Keratinocyte (primary cell): ENCODE measurements around the gene C7orf57. TPM values are rescaled to one million over a fixed set of nuclear protein-coding genes. Genes with fewer than 3 reads are reported as not detected.

ENCODE experiments used
- DNase-seq: peaks from one replicate; pipeline ENCODE4 v3.0.0-alpha.2; 2011; ENCODE audit warnings: low read depth, missing footprints, low spot score
- FAIRE-seq: peaks from 2 replicates; lab custom pipeline; 2011; peaks lifted over from hg19 to GRCh38; lab: Jason Lieb, UNC
- H2AFZ ChIP-seq: 2 replicates; pipeline ENCODE4 v1.6.0; 2012; ENCODE audit warnings: low read length, control low read depth, inconsistent platforms; ENCODE audit not compliant: control insufficient read depth
- H3K27ac ChIP-seq: 2 replicates; pipeline ENCODE4 v1.5.1; 2011; ENCODE audit warnings: low read length; ENCODE audit not compliant: control insufficient read depth, insufficient read depth
- H3K27me3 ChIP-seq: 3 replicates; pipeline ENCODE4 v1.6.0; 2011; ENCODE audit warnings: low read length; ENCODE audit not compliant: control insufficient read depth, insufficient read depth; ENCODE audit errors: extremely low read depth
- H3K36me3 ChIP-seq, 2 experiments: 2 replicates in 1 of 2; 3 replicates in 1 of 2; pipeline ENCODE4 v1.5.1; 2011; ENCODE audit warnings: low read length in 2 of 2, mild to moderate bottlenecking in 1 of 2; ENCODE audit not compliant: control insufficient read depth in 2 of 2, insufficient read depth in 2 of 2; ENCODE audit errors: extremely low read depth in 1 of 2
- H3K4me1 ChIP-seq: 3 replicates; pipeline ENCODE4 v1.5.1; 2011; ENCODE audit warnings: low read length; ENCODE audit not compliant: control insufficient read depth, insufficient read depth; ENCODE audit errors: extremely low read depth
- H3K4me2 ChIP-seq: 3 replicates; pipeline ENCODE4 v1.6.0; 2011; ENCODE audit warnings: low read depth, low read length; ENCODE audit not compliant: control insufficient read depth, insufficient read depth; ENCODE audit errors: extremely low read depth
- H3K4me3 ChIP-seq, 3 experiments: fragments of 200-600 bp in 1 of 3; sonication (generic) in 1 of 3; 2 replicates in 2 of 3; 3 replicates in 1 of 3; pipeline ENCODE4 v1.5.1; 2011 to 2016; ENCODE audit warnings: low read length in 3 of 3, mild to moderate bottlenecking in 3 of 3, control low read depth in 2 of 3, inconsistent platforms in 1 of 3, low read depth in 1 of 3, mixed read lengths in 1 of 3, mixed run types in 1 of 3, moderate library complexity in 1 of 3; ENCODE audit not compliant: control insufficient read depth in 2 of 3, insufficient read depth in 2 of 3; ENCODE audit errors: extremely low read depth in 1 of 3
- H3K79me2 ChIP-seq: 2 replicates; pipeline ENCODE4 v1.6.0; 2012; ENCODE audit warnings: low read length; ENCODE audit not compliant: control insufficient read depth, insufficient read depth
- H3K9ac ChIP-seq: 3 replicates; pipeline ENCODE4 v1.6.0; 2011; ENCODE audit warnings: low read length; ENCODE audit not compliant: control insufficient read depth, insufficient read depth; ENCODE audit errors: extremely low read depth
- H3K9me1 ChIP-seq: 3 replicates; pipeline ENCODE4 v1.6.0; 2011; ENCODE audit warnings: low read length; ENCODE audit not compliant: control insufficient read depth, insufficient read depth; ENCODE audit errors: extremely low read depth
- H3K9me3 ChIP-seq: 2 replicates; pipeline ENCODE4 v1.5.1; 2012; ENCODE audit warnings: low read depth, low read length; ENCODE audit not compliant: control insufficient read depth
- H4K20me1 ChIP-seq: 3 replicates; pipeline ENCODE4 v1.6.0; 2011; ENCODE audit warnings: low read length; ENCODE audit not compliant: control insufficient read depth, insufficient read depth; ENCODE audit errors: extremely low read depth
- EZH2 ChIP-seq: IDR thresholded peaks from one replicate; pipeline ENCODE4 v1.6.1; 2012; ENCODE audit warnings: inconsistent platforms, mild to moderate bottlenecking, low read length, moderate library complexity
- dilution Hi-C: fragments of 300-500 bp; cut with MboI; formaldehyde crosslinking; loops from one replicate; pipeline ENCODE4 v1.7.0; 2020; ENCODE audit warnings: low sequenced_read_pairs; ENCODE audit not compliant: extremely low pct_ligation_motif_present
- polyA plus RNA-seq, 5 experiments: library from polyadenylated mRNA; depleted of rRNA in 3 of 5; stranded (reverse) in 3 of 5; stranded (forward) in 1 of 5; unstranded in 1 of 5; fragments of >200 nt; gene quantifications; 1 replicate in 1 of 5; 2 replicates in 3 of 5; 3 replicates in 1 of 5; pipeline versions ENCODE4 v1.2.1 to v1.2.3, GENCODE V29; 2011 to 2012; ENCODE audit warnings: missing spikeins in 2 of 5, low read depth in 1 of 5, low replicate concordance in 1 of 5
- TF ChIP-seq, protein P1 (sequence below), 3 experiments: IDR thresholded peaks in 1 of 3; conservative IDR thresholded peaks in 1 of 3; optimal IDR thresholded peaks in 1 of 3; 2 replicates in 2 of 3; 3 replicates in 1 of 3; pipeline versions ENCODE3 to v1.5.1; 2011; ENCODE audit warnings: low read length in 3 of 3, mild to moderate bottlenecking in 3 of 3, moderate library complexity in 2 of 3, control low read depth in 1 of 3, inconsistent platforms in 1 of 3; ENCODE audit not compliant: insufficient read depth in 2 of 3; ENCODE audit errors: extremely low read depth in 1 of 3

Gene C7orf57
- polyA plus RNA-seq, 1 donor (not counting 4 experiments of a cell fraction or from before 2014, with no cell fraction given): 0.60 TPM

GRCh38 chr7:48110868-48111267, 75.5 kb downstream of the C7orf57 start:
- H3K9ac ChIP-seq: no peak overlapping the region
- H3K4me1 ChIP-seq: peaks cover 14% of the 10 kb centered on the region
- DNase-seq (no peak), FAIRE-seq (no peak)
- H3K4me3 ChIP-seq: no peak overlapping the region
- H3K27me3 ChIP-seq: no peaks in the 10 kb centered on the region
- H3K9me1 ChIP-seq: no peaks in the 10 kb centered on the region
- no peak overlapping the region for H3K27ac ChIP-seq
- H2AFZ ChIP-seq: no peak overlapping the region
- TF ChIP-seq, protein P1, sequence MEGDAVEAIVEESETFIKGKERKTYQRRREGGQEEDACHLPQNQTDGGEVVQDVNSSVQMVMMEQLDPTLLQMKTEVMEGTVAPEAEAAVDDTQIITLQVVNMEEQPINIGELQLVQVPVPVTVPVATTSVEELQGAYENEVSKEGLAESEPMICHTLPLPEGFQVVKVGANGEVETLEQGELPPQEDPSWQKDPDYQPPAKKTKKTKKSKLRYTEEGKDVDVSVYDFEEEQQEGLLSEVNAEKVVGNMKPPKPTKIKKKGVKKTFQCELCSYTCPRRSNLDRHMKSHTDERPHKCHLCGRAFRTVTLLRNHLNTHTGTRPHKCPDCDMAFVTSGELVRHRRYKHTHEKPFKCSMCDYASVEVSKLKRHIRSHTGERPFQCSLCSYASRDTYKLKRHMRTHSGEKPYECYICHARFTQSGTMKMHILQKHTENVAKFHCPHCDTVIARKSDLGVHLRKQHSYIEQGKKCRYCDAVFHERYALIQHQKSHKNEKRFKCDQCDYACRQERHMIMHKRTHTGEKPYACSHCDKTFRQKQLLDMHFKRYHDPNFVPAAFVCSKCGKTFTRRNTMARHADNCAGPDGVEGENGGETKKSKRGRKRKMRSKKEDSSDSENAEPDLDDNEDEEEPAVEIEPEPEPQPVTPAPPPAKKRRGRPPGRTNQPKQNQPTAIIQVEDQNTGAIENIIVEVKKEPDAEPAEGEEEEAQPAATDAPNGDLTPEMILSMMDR (optimal IDR thresholded peaks at IDR 0.05 in 1 of 3, IDR thresholded peaks at IDR 0.05 in 1 of 3, conservative IDR thresholded peaks at IDR 0.05 in 1 of 3; ENCODE audit: extremely low read depth in 1 of 3, insufficient read depth in 2 of 3, low read length in 3 of 3): no peak
- no peak for TF ChIP-seq EZH2
- H3K4me2 ChIP-seq: no peak overlapping the region
- H3K9me3 ChIP-seq: no peaks in the 10 kb centered on the region
- dilution Hi-C loops: no loop called here
- peaks cover 10% of the 10 kb centered on the region for H4K20me1 ChIP-seq
- no peaks in the 10 kb centered on the region for H3K79me2 ChIP-seq
- H3K36me3 ChIP-seq: peaks cover 20 to 25% of the 10 kb centered on the region in 2 experiments

Other genes starting within 250 kb of the C7orf57 start
- gene PKD1L1, start 87.1 kb upstream of the C7orf57 start, polyA plus RNA-seq: 0.01 to 0.31 TPM (median 0.04 TPM) in 3 replicates
- gene HUS1, start 55.9 kb upstream of the C7orf57 start, polyA plus RNA-seq: 24.7 to 36.3 TPM (median 29.8 TPM) in 3 replicates
- not detected in 3 replicates for gene SUN3, start 6.4 kb upstream of the C7orf57 start, polyA plus RNA-seq
- gene UPP1, start 53.7 kb downstream of the C7orf57 start, polyA plus RNA-seq: 165 to 226 TPM (median 202 TPM) in 3 replicates
- gene ABCA13, start 135.9 kb downstream of the C7orf57 start, polyA plus RNA-seq: 0.23 to 0.76 TPM (median 0.61 TPM) in 3 replicates